HG02852 (cell line): ENCODE measurements around the gene MTAP.

Experiments
- ATAC-seq: cut with Tn5 transposase; IDR thresholded peaks from one replicate; pipeline ENCODE4 v1.9.1; 2021; ENCODE audit warnings: mild to moderate bottlenecking, moderate library complexity; ENCODE audit not compliant: unreplicated experiment

Gene MTAP

DNA sequence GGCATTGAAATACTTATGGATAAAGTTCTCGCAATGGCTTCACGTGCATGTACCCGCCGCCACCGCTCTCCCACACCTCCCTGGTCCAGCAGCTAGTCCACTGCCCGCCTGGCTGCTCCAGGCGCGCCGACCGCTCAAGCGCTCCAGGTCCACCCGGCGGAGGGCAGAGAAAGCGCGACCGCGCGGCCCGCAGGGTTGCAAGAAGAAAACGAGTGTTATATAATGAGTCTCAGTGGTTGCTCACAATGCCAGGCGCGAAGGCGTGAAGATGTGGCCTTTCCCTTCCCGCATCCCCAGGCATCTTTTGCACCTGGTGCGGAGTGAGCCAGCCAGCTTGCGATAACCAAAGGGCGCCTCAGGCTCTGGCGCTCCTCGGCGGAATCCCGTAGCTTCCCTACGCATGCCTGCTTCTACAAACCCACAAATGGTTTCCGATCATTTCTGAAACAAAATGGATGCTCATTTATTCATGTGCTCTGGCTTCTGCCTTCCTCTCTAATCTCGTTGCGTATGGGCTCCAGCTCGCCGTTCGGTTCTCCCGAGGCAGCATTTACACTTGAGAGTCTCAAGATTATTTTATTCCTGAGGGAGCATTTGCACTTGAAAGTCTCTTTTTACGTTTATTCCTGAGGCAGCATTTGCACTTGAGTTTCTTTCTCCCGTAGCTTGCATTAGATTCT lies 166.0 kb downstream of the MTAP start:
- no peak for ATAC-seq

DNA sequence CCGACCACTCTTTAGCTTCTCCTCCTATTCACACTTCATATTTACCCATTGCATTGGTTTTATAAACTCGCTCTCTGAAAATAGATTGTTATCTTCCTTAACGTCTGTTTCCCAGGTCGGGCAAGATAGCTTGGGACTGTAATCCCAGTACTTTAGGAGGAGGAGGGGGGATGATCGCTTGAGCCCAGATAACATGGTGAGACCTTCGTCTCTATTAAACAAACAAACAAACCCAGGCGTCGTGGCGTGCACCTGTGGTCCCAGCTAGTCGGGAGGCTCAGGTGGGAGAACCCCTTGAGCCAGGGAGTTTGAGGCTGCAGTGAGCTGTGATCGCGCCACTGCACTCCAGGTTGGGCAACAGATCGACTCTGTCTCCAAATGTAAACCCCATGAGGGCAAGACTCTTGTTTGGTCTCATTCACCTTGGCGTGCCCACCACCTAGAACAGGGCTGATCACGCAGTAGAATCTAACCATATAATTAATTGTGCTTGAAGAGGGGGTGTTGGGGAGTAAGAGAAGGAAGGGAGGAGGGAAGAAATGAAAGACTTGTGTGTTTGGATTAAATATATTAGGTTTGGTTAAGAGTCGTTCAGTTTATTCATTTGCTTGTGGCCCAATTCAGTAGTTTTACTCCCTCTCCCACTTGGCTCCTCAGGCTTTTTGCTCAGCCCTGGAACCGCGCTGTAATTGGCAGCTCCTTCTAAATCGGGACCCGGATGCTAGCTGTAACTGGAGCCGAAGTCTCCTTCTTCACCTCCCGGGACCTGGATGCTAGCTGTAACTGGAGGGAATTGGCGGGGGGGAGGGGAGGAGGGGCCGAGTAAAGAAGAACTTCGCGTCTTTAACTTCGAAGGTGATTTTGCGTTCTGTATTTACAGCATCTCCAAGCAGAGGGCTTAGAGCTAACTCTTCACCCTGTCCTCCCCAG lies 166.8 kb downstream of the MTAP start:
- ATAC-seq: no peak

DNA sequence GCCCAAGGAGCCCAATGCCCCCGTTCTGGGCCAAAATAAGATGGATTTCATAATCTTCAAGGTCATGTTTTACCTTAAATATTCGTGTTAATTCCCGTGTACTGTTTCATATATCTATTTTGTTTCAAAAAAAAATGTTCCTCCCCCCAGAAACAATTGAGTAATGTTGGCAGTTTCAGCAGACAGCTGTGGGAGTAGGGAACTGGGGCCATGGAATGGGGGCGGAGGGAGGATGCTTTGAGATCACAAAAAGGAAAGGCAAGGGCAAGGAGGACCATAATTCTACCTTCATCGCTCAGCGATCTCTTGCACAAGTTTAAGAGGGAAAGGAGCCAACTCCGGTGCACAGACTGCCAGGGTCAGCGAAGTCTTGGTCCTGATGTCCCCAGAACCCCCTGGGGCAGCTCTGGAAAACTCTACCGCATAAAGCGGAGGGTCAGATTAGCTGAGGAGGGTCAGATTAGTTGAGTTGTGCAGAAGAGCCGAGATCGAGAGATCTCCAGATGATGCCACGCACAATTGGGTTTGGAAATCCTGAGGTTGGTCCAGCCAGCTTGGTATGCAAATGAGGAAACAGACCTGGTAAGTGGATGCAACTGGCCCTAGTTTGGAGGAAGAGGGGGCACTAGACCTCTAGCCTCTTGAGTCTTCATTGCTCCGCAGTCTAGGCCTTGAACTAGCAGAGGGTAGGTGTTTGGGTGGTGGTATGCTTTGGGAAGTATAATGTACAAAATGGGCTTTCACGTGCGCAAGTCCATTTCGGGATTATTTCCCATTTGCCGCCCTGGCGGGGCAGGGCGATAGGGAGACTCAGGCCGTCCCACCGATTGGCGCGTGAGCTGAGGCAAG lies 167.7 kb downstream of the MTAP start:
- ATAC-seq: no peak

DNA sequence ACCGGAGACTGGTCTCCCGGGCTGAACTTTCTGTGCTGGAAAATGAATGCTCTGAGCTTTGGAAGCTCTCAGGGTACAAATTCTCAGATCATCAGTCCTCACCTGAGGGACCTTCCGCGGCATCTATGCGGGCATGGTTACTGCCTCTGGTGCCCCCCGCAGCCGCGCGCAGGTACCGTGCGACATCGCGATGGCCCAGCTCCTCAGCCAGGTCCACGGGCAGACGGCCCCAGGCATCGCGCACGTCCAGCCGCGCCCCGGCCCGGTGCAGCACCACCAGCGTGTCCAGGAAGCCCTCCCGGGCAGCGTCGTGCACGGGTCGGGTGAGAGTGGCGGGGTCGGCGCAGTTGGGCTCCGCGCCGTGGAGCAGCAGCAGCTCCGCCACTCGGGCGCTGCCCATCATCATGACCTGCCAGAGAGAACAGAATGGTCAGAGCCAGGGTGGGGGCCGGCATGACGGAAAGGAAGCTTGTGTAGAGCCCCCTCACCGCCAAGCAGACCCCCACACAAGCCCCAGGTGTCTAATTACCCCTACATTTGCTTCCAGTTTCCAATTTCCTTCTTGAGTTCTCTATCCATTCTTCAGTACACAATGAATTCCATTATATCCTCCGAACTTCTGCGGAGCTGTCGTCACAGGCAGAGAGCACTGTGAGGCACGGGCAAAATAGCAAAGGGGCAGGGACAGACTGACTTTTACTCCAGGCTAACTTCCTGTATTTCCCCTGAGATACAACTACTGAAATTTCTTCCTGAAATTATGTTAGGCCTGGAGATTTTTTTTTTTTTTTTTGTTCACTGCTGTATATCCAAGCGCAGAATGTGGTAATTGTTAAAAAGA lies 168.6 kb downstream of the MTAP start:
- ATAC-seq: no peak

DNA sequence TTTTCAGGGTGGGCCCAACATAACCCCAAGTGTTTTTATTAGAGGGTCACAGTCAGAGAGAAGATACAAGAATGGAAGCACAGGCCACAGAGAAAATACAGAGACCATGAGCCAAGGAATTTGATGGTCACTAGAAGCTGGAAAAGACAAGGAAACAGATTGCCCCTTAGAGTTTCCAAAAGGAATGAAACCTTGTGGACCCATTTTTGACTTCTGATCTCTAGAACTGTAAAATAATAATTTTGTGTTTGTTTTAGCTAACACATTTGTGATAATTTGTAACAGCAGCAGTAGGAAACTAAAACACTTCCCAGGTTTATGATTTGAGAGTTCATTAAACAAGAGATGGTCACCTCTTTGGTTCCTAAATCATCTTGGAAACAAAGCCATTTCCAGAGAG lies 169.9 kb downstream of the MTAP start:
- no peak for ATAC-seq

DNA sequence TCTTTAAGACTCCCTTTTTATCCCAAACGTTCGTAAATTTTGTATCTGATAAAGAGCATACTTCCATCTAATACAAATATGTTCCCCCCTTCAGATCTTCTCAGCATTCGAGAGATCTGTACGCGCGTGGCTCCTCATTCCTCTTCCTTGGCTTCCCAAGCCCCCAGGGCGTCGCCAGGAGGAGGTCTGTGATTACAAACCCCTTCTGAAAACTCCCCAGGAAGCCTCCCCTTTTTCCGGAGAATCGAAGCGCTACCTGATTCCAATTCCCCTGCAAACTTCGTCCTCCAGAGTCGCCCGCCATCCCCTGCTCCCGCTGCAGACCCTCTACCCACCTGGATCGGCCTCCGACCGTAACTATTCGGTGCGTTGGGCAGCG lies 171.9 kb downstream of the MTAP start:
- ATAC-seq: no peak

DNA sequence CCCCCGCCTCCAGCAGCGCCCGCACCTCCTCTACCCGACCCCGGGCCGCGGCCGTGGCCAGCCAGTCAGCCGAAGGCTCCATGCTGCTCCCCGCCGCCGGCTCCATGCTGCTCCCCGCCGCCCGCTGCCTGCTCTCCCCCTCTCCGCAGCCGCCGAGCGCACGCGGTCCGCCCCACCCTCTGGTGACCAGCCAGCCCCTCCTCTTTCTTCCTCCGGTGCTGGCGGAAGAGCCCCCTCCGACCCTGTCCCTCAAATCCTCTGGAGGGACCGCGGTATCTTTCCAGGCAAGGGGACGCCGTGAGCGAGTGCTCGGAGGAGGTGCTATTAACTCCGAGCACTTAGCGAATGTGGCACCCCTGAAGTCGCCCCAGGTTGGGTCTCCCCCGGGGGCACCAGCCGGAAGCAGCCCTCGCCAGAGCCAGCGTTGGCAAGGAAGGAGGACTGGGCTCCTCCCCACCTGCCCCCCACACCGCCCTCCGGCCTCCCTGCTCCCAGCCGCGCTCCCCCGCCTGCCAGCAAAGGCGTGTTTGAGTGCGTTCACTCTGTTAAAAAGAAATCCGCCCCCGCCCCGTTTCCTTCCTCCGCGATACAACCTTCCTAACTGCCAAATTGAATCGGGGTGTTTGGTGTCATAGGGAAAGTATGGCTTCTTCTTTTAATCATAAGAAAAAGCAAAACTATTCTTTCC lies 172.4 kb downstream of the MTAP start:
- peak; percentile 63 for ATAC-seq

DNA sequence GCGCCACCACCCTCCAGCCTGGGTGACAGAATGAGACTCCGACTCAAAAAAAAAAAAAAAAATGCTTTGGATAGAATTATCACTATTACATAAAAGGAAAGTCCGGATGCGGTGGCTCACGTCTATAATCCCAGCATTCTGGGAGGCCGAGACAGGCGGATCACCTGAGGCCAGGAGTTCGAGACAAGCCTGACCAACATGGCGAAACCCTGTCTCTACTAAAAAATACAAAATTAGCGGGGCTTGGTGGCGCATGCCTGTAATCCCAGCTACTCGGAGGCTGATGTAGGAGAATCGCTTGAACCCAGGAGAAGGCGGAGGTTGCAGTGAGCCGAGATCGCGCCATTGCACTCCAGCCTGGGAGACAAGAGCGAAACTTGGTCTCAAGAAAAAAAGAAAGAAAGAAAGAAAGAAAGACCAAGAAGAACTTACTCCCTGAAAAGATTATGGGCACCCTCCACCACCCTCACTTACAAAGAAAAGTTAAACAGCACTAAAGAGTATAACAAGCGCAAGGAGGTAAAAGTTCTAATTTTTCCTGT lies 174.0 kb downstream of the MTAP start:
- no peak for ATAC-seq

DNA sequence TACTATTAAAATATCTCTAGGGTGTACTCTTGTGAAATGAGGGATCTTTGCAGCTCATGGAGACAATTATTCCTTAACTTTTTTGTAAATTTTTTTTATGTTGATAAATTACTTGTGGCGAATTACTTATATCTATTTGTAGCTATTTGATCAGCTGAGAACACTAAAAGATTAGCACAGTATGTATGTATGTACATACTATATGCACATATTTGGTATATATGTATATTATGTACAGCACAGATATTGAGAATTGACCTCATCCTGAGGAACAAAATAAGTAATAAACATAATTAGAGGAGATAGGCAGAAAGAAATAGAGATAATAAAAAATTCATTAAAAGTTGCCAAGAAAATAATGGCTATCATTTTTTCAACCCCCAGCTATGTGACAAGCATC lies 180.0 kb downstream of the MTAP start:
- ATAC-seq: no peak

DNA sequence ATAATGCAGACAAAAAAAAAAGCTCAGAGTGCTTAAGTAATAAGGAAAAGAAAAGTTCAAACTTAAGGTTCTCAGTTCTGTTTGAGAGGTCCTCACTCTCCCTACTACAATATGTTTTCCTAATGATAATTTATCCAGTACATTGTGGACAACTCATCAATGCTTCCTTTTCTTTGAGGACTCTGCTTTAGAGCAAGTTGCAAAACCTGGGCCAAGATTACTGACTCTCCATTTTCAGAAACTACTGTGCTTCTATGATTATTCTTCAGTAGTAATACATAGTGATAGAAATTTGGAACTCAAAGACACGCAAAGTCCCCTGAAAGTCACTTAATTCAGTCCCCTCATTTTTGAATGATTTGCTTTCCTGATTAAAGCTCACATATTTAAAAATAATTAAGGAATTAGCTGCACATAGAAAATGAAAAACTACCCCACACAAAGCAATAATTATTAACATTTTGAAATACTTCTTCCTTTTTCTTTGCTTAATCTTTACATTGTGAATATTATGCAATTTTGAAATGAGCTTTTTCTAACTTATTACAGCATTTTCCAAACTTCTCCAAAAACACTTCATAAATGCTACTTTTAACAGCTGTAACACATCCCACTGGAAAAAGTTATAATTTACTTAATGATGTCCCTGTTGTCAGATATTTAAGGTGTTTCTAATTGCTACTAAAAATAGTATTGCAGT lies 180.6 kb downstream of the MTAP start:
- no peak for ATAC-seq

DNA sequence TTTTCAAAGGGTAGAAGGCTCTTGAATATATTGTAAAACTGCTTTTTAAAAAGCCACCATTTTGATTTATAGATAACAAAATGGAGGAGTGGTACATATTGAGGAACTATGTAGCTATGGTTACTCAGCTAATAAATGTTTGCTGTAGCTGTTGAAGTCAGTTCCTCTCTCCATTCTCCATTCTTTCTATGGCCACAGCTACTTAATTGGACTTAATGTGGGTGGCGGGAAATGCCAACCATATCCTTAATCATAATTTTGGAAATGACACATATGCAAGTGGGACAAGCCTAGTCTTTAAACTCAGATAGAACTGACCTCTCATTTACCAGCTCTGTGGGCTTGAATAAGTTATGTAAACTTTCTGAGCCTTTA lies 181.1 kb downstream of the MTAP start:
- no peak for ATAC-seq

DNA sequence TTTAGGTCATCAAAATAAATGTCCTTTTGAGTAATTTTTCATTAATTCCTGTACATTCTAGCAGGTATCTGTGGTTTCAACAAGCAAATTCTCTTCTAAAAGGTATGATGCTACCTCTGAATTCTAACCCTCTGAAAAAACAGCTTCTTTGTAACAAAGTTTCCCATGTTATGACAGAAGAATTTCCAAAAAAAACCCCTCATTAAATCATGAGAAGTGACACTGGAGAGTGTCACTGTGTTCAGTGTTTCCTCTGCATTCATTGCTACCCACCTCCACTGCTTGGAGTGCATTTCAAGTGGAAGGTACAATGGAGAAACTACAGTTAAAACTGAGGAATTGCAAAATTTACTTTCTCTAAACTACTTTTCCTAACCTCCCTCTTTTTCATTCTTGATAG lies 181.7 kb downstream of the MTAP start:
- ATAC-seq: no peak

DNA sequence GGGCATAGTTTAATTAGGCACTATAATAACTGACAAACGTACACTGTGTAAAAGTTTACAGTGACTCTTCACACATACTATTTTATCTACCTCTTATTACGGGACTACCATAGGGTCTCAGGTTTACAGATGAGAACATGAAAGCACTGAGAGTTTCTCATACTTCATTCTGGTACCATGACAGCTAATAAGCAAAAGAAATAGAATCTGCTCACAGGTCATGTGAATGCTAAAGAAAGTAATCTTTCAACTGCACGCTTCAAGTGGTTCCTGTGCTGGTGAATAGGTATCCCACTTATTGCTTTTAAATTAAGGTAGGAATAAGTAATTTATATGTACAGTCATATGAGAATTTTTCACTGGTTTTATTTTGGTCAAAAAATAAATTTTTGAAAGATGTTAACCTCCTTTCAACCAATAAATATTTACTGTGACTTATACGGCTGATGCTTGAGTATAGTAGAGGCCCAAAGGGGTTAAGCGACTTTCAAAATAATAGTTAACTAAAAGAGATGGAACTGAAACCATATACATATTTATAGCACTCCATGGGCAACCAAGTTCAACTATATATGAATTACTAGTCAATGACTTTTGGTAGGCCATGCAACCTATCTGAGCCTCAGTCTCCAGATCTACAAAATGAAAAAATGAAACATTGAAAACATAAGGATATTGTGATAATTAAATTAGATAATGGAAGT lies 183.7 kb downstream of the MTAP start:
- ATAC-seq: peak; percentile 45
